ENCODE data around the gene CYB5R3.
"Not testable (repeated sequence)": the region's sequence is repeated elsewhere in the genome, so short reads cannot be mapped to it uniquely, and the experiment has no call there.

Gene CYB5R3

GRCh38 chr22:42622061-42622710 lies 27.0 kb downstream of the CYB5R3 start:
- no peak for DNase-seq

- DNase-seq = peak; percentile 35
Observed at GRCh38 chr22:42621505-42622002, 27.6 kb downstream of the CYB5R3 start.

DNA sequence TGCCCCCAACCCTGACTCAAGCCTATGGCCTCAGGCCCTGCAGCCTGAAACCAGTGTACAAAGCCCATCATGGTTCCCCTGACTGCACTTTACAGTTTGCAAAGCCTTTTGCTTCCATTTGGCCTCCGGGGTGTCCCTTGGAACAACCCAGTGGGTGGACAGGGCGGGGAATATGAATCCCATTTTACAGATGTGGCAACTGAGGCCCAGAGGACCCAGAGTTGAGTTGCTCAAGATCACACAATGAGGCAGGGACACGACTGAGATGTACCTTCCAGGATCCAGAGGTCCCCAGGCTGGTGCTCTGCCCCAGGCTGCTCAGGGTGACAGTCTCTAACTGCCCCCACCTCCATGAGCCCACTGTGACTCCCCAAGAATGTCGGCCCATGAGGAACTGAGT lies 29.1 kb downstream of the CYB5R3 start:
- DNase-seq = no peak

- DNase-seq = no peak
Observed at GRCh38 chr22:42619261-42620063, 29.7 kb downstream of the CYB5R3 start.

- no peak for DNase-seq
Observed at GRCh38 chr22:42617155-42617983, 31.8 kb downstream of the CYB5R3 start.

DNA sequence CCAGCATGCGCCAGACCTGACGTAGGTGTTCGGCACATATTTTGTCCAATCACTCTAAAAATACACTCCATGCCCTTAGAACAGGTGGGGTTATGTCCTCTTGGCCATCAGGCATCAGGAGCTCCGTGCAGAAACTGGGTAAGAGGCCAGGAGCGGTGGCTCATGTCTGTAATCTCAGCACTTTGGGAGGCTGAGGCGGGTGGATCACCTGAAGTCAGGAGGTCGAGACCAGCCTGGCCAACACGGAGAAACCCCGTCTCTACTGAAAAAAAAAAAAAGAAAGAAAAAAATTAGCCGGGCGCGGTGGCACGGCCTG lies 33.4 kb downstream of the CYB5R3 start:
- not testable (repeated sequence) for DNase-seq

DNA sequence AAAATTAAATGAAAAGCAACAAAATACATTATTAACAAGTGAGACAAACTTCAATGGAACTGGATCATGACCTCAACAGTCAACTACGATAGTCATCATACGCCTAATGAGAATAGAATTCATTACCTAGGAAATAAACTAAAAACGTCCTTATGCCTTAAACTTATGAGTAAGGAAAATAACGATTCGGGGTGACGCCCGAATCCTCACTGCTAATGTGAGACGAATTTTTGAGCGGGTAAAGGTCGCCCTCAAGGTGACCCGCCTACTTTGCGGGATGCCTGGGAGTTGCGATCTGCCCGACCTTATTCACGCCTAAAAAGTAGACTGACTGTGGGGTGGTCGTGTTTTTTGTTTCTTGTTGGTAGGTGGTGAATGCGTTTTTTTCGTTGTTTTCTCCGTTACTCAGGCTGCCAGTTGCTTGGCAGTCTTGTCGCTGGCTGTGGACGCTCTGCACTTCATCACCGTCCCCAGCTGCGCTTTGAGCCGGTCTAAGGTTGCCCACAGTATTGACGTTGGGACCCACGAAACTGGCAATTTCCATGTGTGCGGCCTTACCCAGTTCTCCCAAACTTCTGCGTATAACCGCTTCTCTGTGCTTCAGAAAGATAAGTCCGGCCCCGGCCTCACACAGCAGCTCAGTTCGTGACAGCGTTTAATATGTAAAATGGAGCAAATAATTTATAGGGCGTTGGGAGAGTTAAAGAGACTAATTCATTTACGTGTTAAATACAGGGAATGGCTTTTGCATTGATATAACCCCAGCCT lies 33.9 kb downstream of the CYB5R3 start:
- peak; percentile 89 for DNase-seq

- peak; percentile 98 for DNase-seq
Observed at GRCh38 chr22:42614312-42615091, 34.7 kb downstream of the CYB5R3 start, which contains the start of gene POLDIP3. Gene POLDIP3, minus strand, starts transcription at chr22:42614883. Its CDS starts 26 bp downstream, at chr22:42614857.

DNA sequence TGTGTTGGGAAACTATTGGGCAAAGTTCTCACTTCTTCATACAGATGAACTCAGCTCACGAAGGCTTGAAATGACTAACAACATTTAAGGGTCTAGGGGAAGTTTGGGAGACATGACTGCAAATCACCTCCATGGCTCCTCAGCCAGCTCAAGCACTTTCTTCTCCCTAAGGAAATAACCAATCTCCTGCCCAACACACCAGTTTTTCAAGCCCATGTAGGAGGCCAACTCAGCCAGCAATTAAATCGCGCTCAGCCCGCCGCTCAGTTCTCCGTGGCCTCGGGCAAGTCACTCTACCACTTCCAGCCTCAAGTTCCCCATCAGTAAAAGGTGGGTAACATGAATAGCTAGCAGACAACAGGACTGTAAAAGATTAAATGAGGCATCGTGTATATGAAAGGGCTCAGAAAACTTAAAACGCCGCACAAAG lies 35.3 kb downstream of the CYB5R3 start:
- DNase-seq = peak; percentile 10

- DNase-seq = no peak
Observed at GRCh38 chr22:42612336-42612735, 36.9 kb downstream of the CYB5R3 start.

GRCh38 chr22:42611051-42611450 lies 38.1 kb downstream of the CYB5R3 start:
- no peak for DNase-seq

DNA sequence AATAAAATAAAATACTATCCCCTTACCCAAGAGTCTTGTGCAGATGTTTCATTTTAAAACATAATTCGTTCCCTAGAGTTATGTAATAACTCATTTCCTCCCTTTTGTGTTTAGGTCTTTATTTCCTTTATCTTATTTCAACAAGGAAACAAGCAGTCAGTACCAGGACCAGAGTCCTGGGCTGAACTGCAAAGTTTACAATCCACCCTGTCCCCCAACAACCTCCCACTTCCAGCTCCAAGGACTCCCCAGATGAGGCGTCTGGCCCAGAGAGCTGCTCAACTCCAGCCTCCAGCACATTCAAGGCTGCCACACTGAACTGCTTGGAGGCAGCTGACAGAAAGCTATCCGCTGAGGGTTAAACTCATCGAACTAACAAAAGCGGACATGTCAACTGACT lies 39.0 kb downstream of the CYB5R3 start:
- DNase-seq = no peak

GRCh38 chr22:42608823-42609361 lies 40.3 kb downstream of the CYB5R3 start:
- DNase-seq = no peak

GRCh38 chr22:42608136-42608822 lies 40.9 kb downstream of the CYB5R3 start:
- no peak for DNase-seq

- DNase-seq = not testable (repeated sequence)
Observed at GRCh38 chr22:42607641-42608040, 41.6 kb downstream of the CYB5R3 start.

DNA sequence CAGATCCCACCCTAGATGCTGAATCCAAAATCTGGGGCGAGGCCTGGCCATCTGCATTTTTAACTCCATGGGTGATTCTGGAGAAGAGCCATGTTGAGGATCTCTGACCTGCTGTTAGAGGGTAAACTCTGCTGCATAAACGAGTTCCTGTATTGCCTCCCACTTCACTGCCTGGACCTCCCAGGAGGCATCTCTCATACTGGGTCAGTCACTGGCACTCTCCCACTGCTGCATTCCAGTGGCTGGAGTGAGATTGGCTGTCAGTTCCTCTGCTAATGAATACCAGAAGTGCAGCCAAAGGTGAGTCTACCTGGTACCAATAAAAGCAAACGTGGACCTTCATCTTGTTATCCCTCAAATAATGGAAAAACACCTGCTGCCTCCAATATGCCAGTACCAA lies 44.8 kb downstream of the CYB5R3 start:
- DNase-seq = no peak

GRCh38 chr22:42603427-42603826 lies 45.8 kb downstream of the CYB5R3 start:
- no peak for DNase-seq

GRCh38 chr22:42602470-42602869 lies 46.7 kb downstream of the CYB5R3 start:
- DNase-seq = no peak

DNA sequence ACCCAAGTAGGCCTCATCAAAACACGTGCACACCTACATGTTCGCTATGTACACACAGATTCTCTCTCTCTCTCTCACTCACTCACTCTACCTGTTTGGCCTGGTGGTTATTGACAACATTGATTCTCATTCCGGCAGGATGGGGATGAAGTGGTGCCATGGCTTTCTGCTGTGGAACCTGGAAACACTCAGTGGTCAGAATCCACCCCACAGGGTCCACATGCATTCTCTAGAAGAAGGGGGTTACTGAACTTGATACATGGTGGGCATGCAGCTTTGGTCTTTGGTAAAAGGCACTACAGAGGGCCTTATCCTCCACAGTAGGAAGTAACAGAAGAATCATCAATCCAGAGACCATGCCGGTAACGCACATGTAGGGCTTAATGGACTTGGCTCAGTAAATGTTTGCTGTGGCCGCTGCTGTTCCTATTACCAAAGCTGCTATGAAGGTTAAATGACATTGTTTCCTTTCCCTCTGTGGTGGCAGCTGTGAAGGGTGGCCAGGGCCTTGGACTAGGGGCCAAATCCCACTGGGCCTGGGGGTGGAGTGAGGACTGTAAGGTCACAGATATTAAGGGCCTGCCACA lies 47.2 kb downstream of the CYB5R3 start:
- DNase-seq = no peak

GRCh38 chr22:42596863-42597530 lies 52.2 kb downstream of the CYB5R3 start:
- DNase-seq = no peak

All from CD4-positive, alpha-beta T cell treated with Interleukin-4 for 4 hours (primary cell).